Measurements from ENCODE around the gene RASD2.

RASD2 gene

DNA sequence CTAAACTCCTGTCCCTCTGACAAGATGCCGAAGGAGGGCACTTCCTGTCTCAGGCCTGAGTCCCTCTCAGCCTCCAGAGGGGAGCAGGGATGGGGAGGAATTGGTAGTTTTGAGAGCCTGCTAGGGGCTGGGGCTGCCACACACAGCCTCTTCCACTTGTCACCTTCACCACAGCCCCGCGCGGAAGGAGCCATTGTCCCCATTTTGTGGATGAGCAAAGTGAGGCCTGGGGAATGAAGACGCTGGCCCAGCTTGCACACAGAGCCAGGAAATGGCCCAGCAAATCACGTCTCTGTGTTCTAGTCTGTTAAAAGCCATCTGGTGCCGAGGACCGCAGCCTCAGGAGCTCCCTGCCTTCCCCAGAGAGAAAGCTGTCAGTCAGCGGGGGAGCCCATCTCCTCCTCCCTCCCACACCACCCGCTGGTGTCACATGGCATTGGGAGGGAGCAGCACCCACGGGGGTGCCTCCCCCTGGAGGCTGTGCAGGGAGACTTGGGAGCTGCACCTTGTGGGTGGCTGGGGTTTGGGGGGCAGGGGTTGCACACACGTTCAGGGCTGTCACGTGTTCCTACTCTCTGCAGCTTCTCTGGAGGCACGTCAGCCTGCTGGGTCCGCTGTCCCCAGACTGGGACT, 34.6 kb downstream of the RASD2 start:
- Histone ChIP-seq H3K4me3 (ENCODE audit: low read length) (no peak overlapping the region), H3K36me3 (replicated peaks; ENCODE audit: low read depth, low read length) (no peaks in the 10 kb centered on the region), H3K4me1 (ENCODE audit: low read length) (no peaks in the 10 kb centered on the region), H4K20me1 (ENCODE audit: insufficient read depth, low read length) (no peaks in the 10 kb centered on the region), H3K27me3 (ENCODE audit: low read depth, low read length) (no peaks in the 10 kb centered on the region), H3K4me2 (ENCODE audit: low read length) (no peak overlapping the region), H2AFZ (ENCODE audit: low read depth, low read length) (no peak overlapping the region), H3K27ac (ENCODE audit: low read length) (no peak overlapping the region), H3K9me3 (ENCODE audit: insufficient read depth, low read length) (no peaks in the 10 kb centered on the region), H3K79me2 (ENCODE audit: low read length) (no peaks in the 10 kb centered on the region), H3K9ac (ENCODE audit: low read length) (no peak overlapping the region)
- TF ChIP-seq EZH2phosphoT487 (IDR thresholded peaks at IDR 0.05; ENCODE audit: low read depth) (no peak), CTCF (IDR thresholded peaks at IDR 0.05; ENCODE audit: low read depth, low read length) (no peak)

- H3K4me2 ChIP-seq (ENCODE audit: low read length): no peak overlapping the region
- no peaks in the 10 kb centered on the region for H3K4me1 ChIP-seq (ENCODE audit: low read length)
- H2AFZ ChIP-seq (ENCODE audit: low read depth, low read length): no peak overlapping the region
- no peaks in the 10 kb centered on the region for H3K27me3 ChIP-seq (ENCODE audit: low read depth, low read length)
- TF ChIP-seq EZH2phosphoT487 (IDR thresholded peaks at IDR 0.05; ENCODE audit: low read depth) (no peak), CTCF (IDR thresholded peaks at IDR 0.05; ENCODE audit: low read depth, low read length) (no peak)
- no peaks in the 10 kb centered on the region for H3K79me2 ChIP-seq (ENCODE audit: low read length)
- no peak overlapping the region for H3K27ac ChIP-seq (ENCODE audit: low read length)
- H3K36me3 ChIP-seq (replicated peaks; ENCODE audit: low read depth, low read length): no peaks in the 10 kb centered on the region
- no peak overlapping the region for H3K9ac ChIP-seq (ENCODE audit: low read length)
- H3K4me3 ChIP-seq (ENCODE audit: low read length): no peak overlapping the region
- H4K20me1 ChIP-seq (ENCODE audit: insufficient read depth, low read length): no peaks in the 10 kb centered on the region
- H3K9me3 ChIP-seq (ENCODE audit: insufficient read depth, low read length): no peaks in the 10 kb centered on the region
These were observed 36.0 kb downstream of the RASD2 start for GRCh38 chr22:35576671-35577070.

DNA sequence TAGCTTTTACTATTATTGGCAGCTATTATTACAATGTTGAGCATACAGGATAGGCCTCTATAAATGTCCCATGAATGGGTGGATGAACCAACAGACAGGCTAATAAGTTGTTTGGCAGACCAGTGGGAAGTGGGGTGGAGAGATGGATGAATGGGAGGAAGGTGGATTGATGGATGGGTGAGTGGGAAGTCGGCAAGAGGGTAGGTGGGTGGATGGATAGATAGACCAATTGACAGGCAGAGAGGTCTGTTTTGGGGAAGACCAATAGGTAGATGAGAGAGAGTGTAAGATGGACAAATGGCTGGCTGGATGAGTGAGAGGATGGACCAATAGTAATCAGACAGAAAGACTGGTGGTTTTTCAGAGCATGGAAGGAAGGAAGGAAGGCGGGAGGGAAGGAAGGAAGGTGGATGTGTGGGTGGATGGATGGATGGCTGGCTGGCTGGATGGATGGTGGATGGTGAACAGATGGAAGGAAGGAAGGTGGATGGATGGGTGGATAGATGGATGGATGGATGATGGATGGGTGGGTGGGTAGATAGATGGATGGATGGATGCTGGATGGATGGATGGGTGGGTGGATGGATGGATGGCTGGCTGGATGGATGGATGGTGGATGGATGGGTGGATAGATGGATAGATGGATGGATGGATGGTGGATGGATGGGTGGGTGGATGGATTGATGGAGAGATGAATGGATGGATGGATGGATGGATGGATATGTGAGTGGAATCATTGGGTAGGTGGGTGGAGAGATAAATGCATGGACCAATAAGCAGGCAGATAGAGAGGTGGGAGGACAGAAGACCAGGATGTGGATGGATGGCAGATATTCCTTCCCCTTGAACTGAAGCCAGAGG, 37.4 kb downstream of the RASD2 start:
- no peak overlapping the region for H3K27ac ChIP-seq (ENCODE audit: low read length)
- no peak overlapping the region for H3K9ac ChIP-seq (ENCODE audit: low read length)
- H3K4me2 ChIP-seq (ENCODE audit: low read length): no peak overlapping the region
- H3K36me3 ChIP-seq (replicated peaks; ENCODE audit: low read depth, low read length): no peaks in the 10 kb centered on the region
- H3K9me3 ChIP-seq (ENCODE audit: insufficient read depth, low read length): no peaks in the 10 kb centered on the region
- H3K79me2 ChIP-seq (ENCODE audit: low read length): no peaks in the 10 kb centered on the region
- H3K4me3 ChIP-seq (ENCODE audit: low read length): no peak overlapping the region
- H3K27me3 ChIP-seq (ENCODE audit: low read depth, low read length): no peaks in the 10 kb centered on the region
- H3K4me1 ChIP-seq (ENCODE audit: low read length): 0 out of 2 replicates have a peak, but pooled peaks cover 2% of the 10 kb centered on the region
- no peaks in the 10 kb centered on the region for H4K20me1 ChIP-seq (ENCODE audit: insufficient read depth, low read length)
- no peak overlapping the region for H2AFZ ChIP-seq (ENCODE audit: low read depth, low read length)
- TF ChIP-seq CTCF (IDR thresholded peaks at IDR 0.05; ENCODE audit: low read depth, low read length): no peak
- no peak for TF ChIP-seq EZH2phosphoT487 (IDR thresholded peaks at IDR 0.05; ENCODE audit: low read depth)

DNA sequence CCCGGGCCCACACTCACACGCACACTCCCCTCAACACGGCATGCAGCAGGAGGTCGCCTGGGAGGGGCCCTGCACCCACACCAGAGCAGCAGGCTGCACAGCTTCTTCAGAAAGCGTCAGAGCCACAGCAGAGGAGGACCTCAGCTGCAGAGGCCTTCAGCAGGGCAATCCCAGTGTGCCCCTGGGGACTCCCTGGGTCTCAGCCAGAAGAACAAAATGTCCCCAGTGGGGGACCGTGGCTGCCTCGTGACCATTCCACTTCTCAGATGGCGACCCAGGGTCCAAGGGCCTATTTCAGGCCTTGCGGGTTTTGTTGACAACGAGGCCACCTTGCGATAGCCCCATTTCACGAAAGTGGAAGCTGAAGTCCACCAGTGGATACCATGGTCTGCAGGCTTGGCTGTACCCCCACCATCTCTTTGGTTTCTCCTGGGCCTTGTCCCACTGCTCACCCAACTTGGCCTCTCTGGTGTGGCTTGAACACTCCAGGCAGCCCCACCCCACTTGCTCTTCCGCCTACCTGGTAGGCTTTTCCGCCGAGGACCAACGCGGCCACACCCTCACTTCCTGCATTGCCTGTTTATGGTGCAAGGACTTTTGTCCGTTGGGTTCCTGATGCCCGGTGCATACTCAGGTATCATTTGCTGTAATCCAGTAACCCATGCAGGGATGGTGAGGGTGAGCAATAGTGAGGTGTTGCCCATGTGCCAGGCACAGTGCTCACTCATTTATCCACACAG, 38.4 kb downstream of the RASD2 start:
- H3K4me1 ChIP-seq (ENCODE audit: low read length): 0 out of 2 replicates have a peak, but pooled peaks cover 2% of the 10 kb centered on the region

More for the DNA sequence above, 38.4 kb downstream of the RASD2 start:
- no peak overlapping the region for H3K4me2 ChIP-seq (ENCODE audit: low read length)
- H3K27me3 ChIP-seq (ENCODE audit: low read depth, low read length): no peaks in the 10 kb centered on the region
- no peaks in the 10 kb centered on the region for H4K20me1 ChIP-seq (ENCODE audit: insufficient read depth, low read length)
- H2AFZ ChIP-seq (ENCODE audit: low read depth, low read length): no peak overlapping the region
- no peak overlapping the region for H3K9ac ChIP-seq (ENCODE audit: low read length)
- TF ChIP-seq EZH2phosphoT487 (IDR thresholded peaks at IDR 0.05; ENCODE audit: low read depth) (no peak), CTCF (IDR thresholded peaks at IDR 0.05; ENCODE audit: low read depth, low read length) (no peak)
- no peaks in the 10 kb centered on the region for H3K36me3 ChIP-seq (replicated peaks; ENCODE audit: low read depth, low read length)
- H3K79me2 ChIP-seq (ENCODE audit: low read length): no peaks in the 10 kb centered on the region
- H3K9me3 ChIP-seq (ENCODE audit: insufficient read depth, low read length): no peaks in the 10 kb centered on the region
- H3K4me3 ChIP-seq (ENCODE audit: low read length): no peak overlapping the region
- H3K27ac ChIP-seq (ENCODE audit: low read length): no peak overlapping the region

All from OCI-LY3 (cell line).